HepG2 (cell line): ENCODE results near the gene INF2. TPM values are rescaled to one million over a fixed set of nuclear protein-coding genes. Genes with fewer than 3 reads are reported as not detected.

Experiments
- CAMTA2 ChIP-seq: sonication (generic); formaldehyde crosslinking; IDR thresholded peaks from 2 replicates; pipeline ENCODE4 v1.4.0; 2020; ENCODE audit warnings: mild to moderate bottlenecking, missing genetic modification reagents, borderline replicate concordance
- ESRRA ChIP-seq: sonication (generic); formaldehyde crosslinking; IDR thresholded peaks from 2 replicates; pipeline ENCODE4 v1.5.1; 2020; ENCODE audit warnings: mild to moderate bottlenecking, low read depth, missing genetic modification reagents
- HNRNPK ChIP-seq: fragments of 200-400 bp; formaldehyde crosslinking; IDR thresholded peaks from 2 replicates; pipeline ENCODE4 v1.6.1; 2018; ENCODE audit warnings: low read length, low read depth, moderate library complexity, mild to moderate bottlenecking; ENCODE audit not compliant: poor library complexity, severe bottlenecking
- KDM1A ChIP-seq: IDR thresholded peaks from 2 replicates; pipeline ENCODE4 v1.6.1; 2016; ENCODE audit warnings: missing compliant biosample characterization
- MTA1 ChIP-seq: sonication (generic); formaldehyde crosslinking; IDR thresholded peaks from 2 replicates; pipeline ENCODE4 v1.4.0; 2020; ENCODE audit warnings: missing genetic modification reagents, mild to moderate bottlenecking, borderline replicate concordance
- NCOA1 ChIP-seq: sonication (generic); formaldehyde crosslinking; IDR thresholded peaks from 2 replicates; pipeline ENCODE4 v1.9.0; 2021; ENCODE audit warnings: missing genetic modification reagents
- NR2F6 ChIP-seq, 2 experiments: IDR thresholded peaks; 2 replicates each; pipeline ENCODE4 v1.6.1; 2016; ENCODE audit warnings: antibody characterized with exemption in 1 of 2, mild to moderate bottlenecking in 1 of 2
- POLR2A ChIP-seq, 2 experiments: IDR thresholded peaks; 2 replicates each; pipeline ENCODE4 v1.6.1; 2011; ENCODE audit warnings: low read depth in 2 of 2, low read length in 2 of 2, mild to moderate bottlenecking in 1 of 2, moderate library complexity in 1 of 2; ENCODE audit not compliant: insufficient read depth in 1 of 2
- SIN3B ChIP-seq: fragments of 150-350 bp; IDR thresholded peaks from 2 replicates; pipeline ENCODE4 v1.6.1; 2014; ENCODE audit warnings: low read length
- SMAD1 ChIP-seq: sonication (generic); formaldehyde crosslinking; IDR thresholded peaks from 2 replicates; pipeline ENCODE4 v1.4.0; 2020; ENCODE audit warnings: missing genetic modification reagents, low read depth, mild to moderate bottlenecking, borderline replicate concordance
- SUZ12 ChIP-seq: fragments of 150-350 bp; IDR thresholded peaks from 2 replicates; pipeline ENCODE4 v1.6.1; 2014; ENCODE audit warnings: low read depth, low read length
- U2AF1 ChIP-seq: fragments of 200-400 bp; formaldehyde crosslinking; optimal IDR thresholded peaks from 2 replicates; pipeline ENCODE3; 2017; ENCODE audit warnings: mild to moderate bottlenecking, low read depth, low read length
- ZC3H13 ChIP-seq: sonication (generic); formaldehyde crosslinking; IDR thresholded peaks from 2 replicates; pipeline ENCODE4 v1.8.1; 2023; ENCODE audit warnings: mild to moderate bottlenecking, missing genetic modification reagents, moderate library complexity
- ZIK1 ChIP-seq: sonication (generic); formaldehyde crosslinking; IDR thresholded peaks from 2 replicates; pipeline ENCODE4 v1.5.0; 2020; ENCODE audit warnings: mild to moderate bottlenecking, low read depth, missing genetic modification reagents, borderline replicate concordance
- ZNF326 ChIP-seq: sonication (generic); formaldehyde crosslinking; IDR thresholded peaks from 2 replicates; pipeline ENCODE4 v1.4.0; 2020; ENCODE audit warnings: missing genetic modification reagents, borderline replicate concordance
- ZNF362 ChIP-seq: sonication (generic); formaldehyde crosslinking; IDR thresholded peaks from 2 replicates; pipeline ENCODE4 v1.4.0; 2020; ENCODE audit warnings: missing genetic modification reagents, mild to moderate bottlenecking, borderline replicate concordance
- ZNF510 ChIP-seq: sonication (generic); formaldehyde crosslinking; IDR thresholded peaks from 2 replicates; pipeline ENCODE4 v1.4.0; 2020; ENCODE audit warnings: low read depth, mild to moderate bottlenecking, missing genetic modification reagents
- ZNF558 ChIP-seq: sonication (generic); formaldehyde crosslinking; IDR thresholded peaks from 2 replicates; pipeline ENCODE4 v1.9.0; 2022; ENCODE audit warnings: mild to moderate bottlenecking, missing genetic modification reagents, borderline replicate concordance
- ZNF563 ChIP-seq: sonication (generic); formaldehyde crosslinking; IDR thresholded peaks from 2 replicates; pipeline ENCODE4 v1.8.0; 2022; ENCODE audit warnings: mild to moderate bottlenecking, moderate library complexity, missing genetic modification reagents
- ZNF589 ChIP-seq: sonication (generic); formaldehyde crosslinking; conservative IDR thresholded peaks from 2 replicates; pipeline ENCODE4 v1.8.0; 2022; ENCODE audit warnings: mild to moderate bottlenecking, moderate library complexity, missing genetic modification reagents
- ZNF614 ChIP-seq: IDR thresholded peaks from 2 replicates; pipeline ENCODE4 v1.6.1; 2018; ENCODE audit warnings: missing biosample characterization, missing genetic modification reagents, inconsistent platforms, borderline replicate concordance
- ZNF644 ChIP-seq: IDR thresholded peaks from 2 replicates; pipeline ENCODE4 v1.6.1; 2016; ENCODE audit warnings: low read depth
- ZNF713 ChIP-seq: sonication (generic); formaldehyde crosslinking; IDR thresholded peaks from 2 replicates; pipeline ENCODE4 v1.4.0; 2020; ENCODE audit warnings: mild to moderate bottlenecking, missing genetic modification reagents
- ZSCAN9 ChIP-seq: IDR thresholded peaks from 2 replicates; pipeline ENCODE4 v1.6.1; 2016; ENCODE audit warnings: borderline replicate concordance
- polyA plus RNA-seq, 8 experiments: library from polyadenylated mRNA; depleted of rRNA in 3 of 8; stranded (reverse) in 7 of 8; unstranded in 1 of 8; fragments of >200 nt; fragmentation: Illumina TruSeq in 4 of 8; extraction: Trizol in 4 of 8; gene quantifications; 2 replicates each; pipeline versions ENCODE4 v1.2.1 to v1.2.3, GENCODE V29; 2011 to 2016; ENCODE audit warnings: low read depth in 4 of 8, missing spikeins in 1 of 8, mixed read lengths in 1 of 8; ENCODE audit not compliant: insufficient read depth in 1 of 8
- total RNA-seq, 5 experiments: library from RNA; depleted of rRNA; stranded (reverse); fragments of >200 nt; fragmentation: Illumina TruSeq; extraction: Trizol; gene quantifications; 2 replicates each; pipeline ENCODE4 v1.2.3, GENCODE V29; 2016; ENCODE audit warnings: low read depth in 1 of 5
- TF ChIP-seq, protein P1 (sequence below): IDR thresholded peaks from 2 replicates; pipeline ENCODE4 v1.6.1; 2016; ENCODE audit warnings: missing genetic modification reagents, missing compliant biosample characterization
- TF ChIP-seq, protein P2 (sequence below): sonication (generic); formaldehyde crosslinking; IDR thresholded peaks from 2 replicates; pipeline ENCODE4 v1.9.0; 2021; ENCODE audit warnings: missing genetic modification reagents, mild to moderate bottlenecking, borderline replicate concordance
- TF ChIP-seq, protein P3 (sequence below): IDR thresholded peaks from 2 replicates; pipeline ENCODE4 v1.6.1; 2016
- TF ChIP-seq, protein P4 (sequence below): IDR thresholded peaks from 2 replicates; pipeline ENCODE4 v1.6.1; 2016

INF2 gene
- total and polyA plus RNA-seq, 2 of the 13 experiments (the other 11 are each of a cell fraction or from before 2014, with no cell fraction given) = 16.4 to 26.4 TPM

GRCh38 chr14:104654119-104654518 is 35.3 kb upstream of the INF2 start (continued):
- TF ChIP-seq ZNF713 (CRISPR knock-in tag) = no peak
- TF ChIP-seq KDM1A (CRISPR knock-in tag) = no peak
- TF ChIP-seq, protein P1, sequence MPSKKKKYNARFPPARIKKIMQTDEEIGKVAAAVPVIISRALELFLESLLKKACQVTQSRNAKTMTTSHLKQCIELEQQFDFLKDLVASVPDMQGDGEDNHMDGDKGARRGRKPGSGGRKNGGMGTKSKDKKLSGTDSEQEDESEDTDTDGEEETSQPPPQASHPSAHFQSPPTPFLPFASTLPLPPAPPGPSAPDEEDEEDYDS (CRISPR knock-in tag) = no peak
- TF ChIP-seq ZNF563 (CRISPR knock-in tag) = peak; percentile 40; the same call in 1 of the 2 replicates
- TF ChIP-seq ZC3H13 (CRISPR knock-in tag) = no peak
- TF ChIP-seq SMAD1 = no peak
- no peak for TF ChIP-seq ZNF510
- no peak for TF ChIP-seq ESRRA (CRISPR knock-in tag)
- no peak for TF ChIP-seq U2AF1
- TF ChIP-seq NCOA1 (CRISPR knock-in tag) = no peak
- no peak for TF ChIP-seq CAMTA2 (CRISPR knock-in tag)
- TF ChIP-seq ZNF644 (CRISPR knock-in tag) = no peak
- TF ChIP-seq ZNF362 (CRISPR knock-in tag) = no peak
- TF ChIP-seq, protein P2, sequence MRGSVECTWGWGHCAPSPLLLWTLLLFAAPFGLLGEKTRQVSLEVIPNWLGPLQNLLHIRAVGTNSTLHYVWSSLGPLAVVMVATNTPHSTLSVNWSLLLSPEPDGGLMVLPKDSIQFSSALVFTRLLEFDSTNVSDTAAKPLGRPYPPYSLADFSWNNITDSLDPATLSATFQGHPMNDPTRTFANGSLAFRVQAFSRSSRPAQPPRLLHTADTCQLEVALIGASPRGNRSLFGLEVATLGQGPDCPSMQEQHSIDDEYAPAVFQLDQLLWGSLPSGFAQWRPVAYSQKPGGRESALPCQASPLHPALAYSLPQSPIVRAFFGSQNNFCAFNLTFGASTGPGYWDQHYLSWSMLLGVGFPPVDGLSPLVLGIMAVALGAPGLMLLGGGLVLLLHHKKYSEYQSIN (CRISPR knock-in tag) = no peak
- no peak for TF ChIP-seq ZNF589
- TF ChIP-seq, protein P3, sequence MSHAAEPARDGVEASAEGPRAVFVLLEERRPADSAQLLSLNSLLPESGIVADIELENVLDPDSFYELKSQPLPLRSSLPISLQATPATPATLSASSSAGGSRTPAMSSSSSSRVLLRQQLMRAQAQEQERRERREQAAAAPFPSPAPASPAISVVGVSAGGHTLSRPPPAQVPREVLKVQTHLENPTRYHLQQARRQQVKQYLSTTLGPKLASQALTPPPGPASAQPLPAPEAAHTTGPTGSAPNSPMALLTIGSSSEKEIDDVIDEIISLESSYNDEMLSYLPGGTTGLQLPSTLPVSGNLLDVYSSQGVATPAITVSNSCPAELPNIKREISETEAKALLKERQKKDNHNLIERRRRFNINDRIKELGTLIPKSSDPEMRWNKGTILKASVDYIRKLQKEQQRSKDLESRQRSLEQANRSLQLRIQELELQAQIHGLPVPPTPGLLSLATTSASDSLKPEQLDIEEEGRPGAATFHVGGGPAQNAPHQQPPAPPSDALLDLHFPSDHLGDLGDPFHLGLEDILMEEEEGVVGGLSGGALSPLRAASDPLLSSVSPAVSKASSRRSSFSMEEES (CRISPR knock-in tag) = peak; percentile 69
- no peak for TF ChIP-seq SUZ12
- no peak for TF ChIP-seq MTA1 (CRISPR knock-in tag)
- TF ChIP-seq ZNF558 (CRISPR knock-in tag) = no peak
- peak; percentile 82 for TF ChIP-seq NR2F6 (IDR thresholded peaks at IDR 0.05)
- peak; percentile 91 for TF ChIP-seq NR2F6 (CRISPR knock-in tag; IDR thresholded peaks at IDR 0.05)
- TF ChIP-seq ZSCAN9 (CRISPR knock-in tag) = no peak
- no peak for TF ChIP-seq POLR2A (IDR thresholded peaks at IDR 0.05; ENCODE audit: insufficient read depth in 1 of 2, low read depth in 2 of 2, low read length in 2 of 2)
- no peak for TF ChIP-seq SIN3B
- TF ChIP-seq ZIK1 (CRISPR knock-in tag) = no peak
- TF ChIP-seq, protein P4, sequence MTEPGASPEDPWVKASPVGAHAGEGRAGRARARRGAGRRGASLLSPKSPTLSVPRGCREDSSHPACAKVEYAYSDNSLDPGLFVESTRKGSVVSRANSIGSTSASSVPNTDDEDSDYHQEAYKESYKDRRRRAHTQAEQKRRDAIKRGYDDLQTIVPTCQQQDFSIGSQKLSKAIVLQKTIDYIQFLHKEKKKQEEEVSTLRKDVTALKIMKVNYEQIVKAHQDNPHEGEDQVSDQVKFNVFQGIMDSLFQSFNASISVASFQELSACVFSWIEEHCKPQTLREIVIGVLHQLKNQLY (CRISPR knock-in tag) = peak; percentile 65; the same call in 1 of the 2 replicates
- no peak for TF ChIP-seq ZNF326
- TF ChIP-seq HNRNPK = no peak
- peak; percentile 80 for TF ChIP-seq ZNF614
